Vagina (tissue), 2 donors: ENCODE results near the gene KDM8. TPM values are rescaled to one million over a fixed set of nuclear protein-coding genes. Genes with fewer than 3 reads are reported as not detected.

Experiments used
- DNase-seq, 2 donors: peaks; one replicate each; pipeline ENCODE4 v3.0.0-alpha.2; 2017; ENCODE audit errors: extremely low spot score in 2 of 2
- H3K27ac ChIP-seq: fragments of 200-600 bp; sonication (generic); one replicate; pipeline ENCODE4 v1.5.1; 2019
- H3K27me3 ChIP-seq: fragments of 200-600 bp; sonication (generic); one replicate; pipeline ENCODE4 v1.5.1; 2019
- H3K36me3 ChIP-seq, 2 donors: fragments of 200-600 bp; sonication (generic); one replicate each; pipeline ENCODE4 v1.5.1; 2017 to 2019
- H3K4me1 ChIP-seq: fragments of 200-600 bp; sonication (generic); one replicate; pipeline ENCODE4 v1.5.1; 2019
- H3K4me3 ChIP-seq, 2 donors: fragments of 200-600 bp; sonication (generic); 1 replicate in 1 of 2; 2 replicates in 1 of 2; pipeline ENCODE4 v1.5.1; 2016 to 2019
- H3K9me3 ChIP-seq: fragments of 200-600 bp; sonication (generic); one replicate; pipeline ENCODE4 v1.5.1; 2019
- POLR2A ChIP-seq, 2 donors: fragments of 450-650 bp; IDR thresholded peaks; one replicate each; pipeline ENCODE4 v1.6.1; 2017; ENCODE audit warnings: antibody characterized with exemption in 2 of 2, mild to moderate bottlenecking in 2 of 2, moderate library complexity in 2 of 2
- POLR2AphosphoS5 ChIP-seq, 2 donors: sonication (generic); formaldehyde crosslinking; IDR thresholded peaks; one replicate each; pipeline ENCODE4 v1.9.0; 2017; ENCODE audit warnings: antibody characterized with exemption in 2 of 2, mild to moderate bottlenecking in 2 of 2, low read depth in 1 of 2; ENCODE audit not compliant: insufficient read depth in 1 of 2
- intact Hi-C: fragments of 100-400 bp; cut with DNase I; formaldehyde crosslinking; loops from one replicate; pipeline ENCODE4 v1.15.1; 2023
- total RNA-seq: library from RNA; depleted of rRNA; stranded (reverse); fragments of >200 nt; gene quantifications from one replicate; pipeline ENCODE4 v1.2.3, GENCODE V29; 2016
- TF ChIP-seq, protein P1 (sequence below), 3 experiments: fragments of 450-650 bp in 2 of 3; fragments of 200-600 bp in 1 of 3; sonication (generic) in 1 of 3; IDR thresholded peaks; one replicate each; pipeline ENCODE4 v1.5.1; 2017 to 2019; ENCODE audit warnings: antibody characterized with exemption in 3 of 3, mild to moderate bottlenecking in 2 of 3, moderate library complexity in 2 of 3

KDM8 gene
- total RNA-seq, 1 donor from 2014 or later: 1.5 TPM

DNA sequence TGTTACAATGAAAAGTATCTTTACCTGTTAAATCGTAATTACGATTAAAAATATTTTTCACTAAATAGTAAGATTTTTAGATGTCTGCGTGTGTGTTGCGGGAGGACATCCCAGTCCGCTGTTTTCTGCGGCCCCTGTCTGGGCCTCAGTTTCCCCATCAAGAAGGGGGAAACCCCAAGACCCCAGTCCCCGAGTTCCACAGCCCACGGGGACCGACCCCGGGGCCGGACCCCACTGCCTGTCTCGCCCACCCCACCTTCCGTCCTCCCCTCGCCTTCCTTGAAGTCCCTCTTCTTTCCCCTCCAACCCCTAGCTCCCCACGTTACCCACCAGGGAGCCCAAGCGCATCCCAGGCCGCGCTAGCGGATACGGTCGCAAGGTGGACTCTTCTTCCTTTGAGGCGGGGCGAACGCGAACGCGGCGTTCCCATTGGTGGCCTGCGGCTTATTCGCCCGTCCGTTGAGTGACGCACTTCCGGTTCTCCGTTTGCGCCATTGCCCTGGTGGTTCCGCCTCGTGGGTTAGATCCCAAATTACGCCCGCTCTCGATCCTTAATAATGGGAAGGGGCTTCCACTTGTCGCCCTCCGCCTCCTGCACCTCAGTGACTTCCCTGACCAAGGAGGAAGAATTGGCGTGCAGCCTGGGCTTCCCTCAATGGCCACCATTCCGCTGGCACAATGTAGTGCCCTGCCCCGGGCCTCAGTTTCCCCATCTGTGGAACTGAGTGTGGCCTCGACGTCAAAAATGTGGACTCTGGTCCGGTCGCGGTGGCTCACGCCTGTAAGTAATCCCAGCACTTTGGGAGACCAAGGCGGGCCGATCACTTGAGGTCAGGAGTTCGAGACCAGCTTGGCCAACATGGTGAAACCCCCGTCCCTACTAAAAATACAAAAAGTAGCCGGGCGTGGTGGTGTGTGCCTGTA, 65.3 kb downstream of the KDM8 start, which contains the start of gene NSMCE1:
TSS of gene NSMCE1 (minus strand) at position 397 of the 924 bp plus-strand sequence. CDS start 11,202 bp downstream, outside the sequence.
- intact Hi-C loops: no loop called here
- H3K9me3 ChIP-seq: no peaks in the 10 kb centered on the region
- no peaks in the 10 kb centered on the region for H3K36me3 ChIP-seq
- peak within 1 kb of the TSS; percentile 51 to 83 for H3K4me3 ChIP-seq
- DNase-seq: peak in 1 of 2 donors; percentile 96
- H3K4me1 ChIP-seq: peaks cover 22% of the 10 kb centered on the region
- no peaks in the 10 kb centered on the region for H3K27me3 ChIP-seq
- TF ChIP-seq POLR2AphosphoS5 (IDR thresholded peaks at IDR 0.05; ENCODE audit: insufficient read depth in 1 of 2, low read depth in 1 of 2) (peak; percentile 87 to 96), POLR2A (IDR thresholded peaks at IDR 0.05) (peak; percentile 65 to 70)
- TF ChIP-seq, protein P1, sequence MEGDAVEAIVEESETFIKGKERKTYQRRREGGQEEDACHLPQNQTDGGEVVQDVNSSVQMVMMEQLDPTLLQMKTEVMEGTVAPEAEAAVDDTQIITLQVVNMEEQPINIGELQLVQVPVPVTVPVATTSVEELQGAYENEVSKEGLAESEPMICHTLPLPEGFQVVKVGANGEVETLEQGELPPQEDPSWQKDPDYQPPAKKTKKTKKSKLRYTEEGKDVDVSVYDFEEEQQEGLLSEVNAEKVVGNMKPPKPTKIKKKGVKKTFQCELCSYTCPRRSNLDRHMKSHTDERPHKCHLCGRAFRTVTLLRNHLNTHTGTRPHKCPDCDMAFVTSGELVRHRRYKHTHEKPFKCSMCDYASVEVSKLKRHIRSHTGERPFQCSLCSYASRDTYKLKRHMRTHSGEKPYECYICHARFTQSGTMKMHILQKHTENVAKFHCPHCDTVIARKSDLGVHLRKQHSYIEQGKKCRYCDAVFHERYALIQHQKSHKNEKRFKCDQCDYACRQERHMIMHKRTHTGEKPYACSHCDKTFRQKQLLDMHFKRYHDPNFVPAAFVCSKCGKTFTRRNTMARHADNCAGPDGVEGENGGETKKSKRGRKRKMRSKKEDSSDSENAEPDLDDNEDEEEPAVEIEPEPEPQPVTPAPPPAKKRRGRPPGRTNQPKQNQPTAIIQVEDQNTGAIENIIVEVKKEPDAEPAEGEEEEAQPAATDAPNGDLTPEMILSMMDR (IDR thresholded peaks at IDR 0.05): peak in 1 of 3 experiments; percentile 12
- peak within 1 kb of the TSS; percentile 88 for H3K27ac ChIP-seq

DNA sequence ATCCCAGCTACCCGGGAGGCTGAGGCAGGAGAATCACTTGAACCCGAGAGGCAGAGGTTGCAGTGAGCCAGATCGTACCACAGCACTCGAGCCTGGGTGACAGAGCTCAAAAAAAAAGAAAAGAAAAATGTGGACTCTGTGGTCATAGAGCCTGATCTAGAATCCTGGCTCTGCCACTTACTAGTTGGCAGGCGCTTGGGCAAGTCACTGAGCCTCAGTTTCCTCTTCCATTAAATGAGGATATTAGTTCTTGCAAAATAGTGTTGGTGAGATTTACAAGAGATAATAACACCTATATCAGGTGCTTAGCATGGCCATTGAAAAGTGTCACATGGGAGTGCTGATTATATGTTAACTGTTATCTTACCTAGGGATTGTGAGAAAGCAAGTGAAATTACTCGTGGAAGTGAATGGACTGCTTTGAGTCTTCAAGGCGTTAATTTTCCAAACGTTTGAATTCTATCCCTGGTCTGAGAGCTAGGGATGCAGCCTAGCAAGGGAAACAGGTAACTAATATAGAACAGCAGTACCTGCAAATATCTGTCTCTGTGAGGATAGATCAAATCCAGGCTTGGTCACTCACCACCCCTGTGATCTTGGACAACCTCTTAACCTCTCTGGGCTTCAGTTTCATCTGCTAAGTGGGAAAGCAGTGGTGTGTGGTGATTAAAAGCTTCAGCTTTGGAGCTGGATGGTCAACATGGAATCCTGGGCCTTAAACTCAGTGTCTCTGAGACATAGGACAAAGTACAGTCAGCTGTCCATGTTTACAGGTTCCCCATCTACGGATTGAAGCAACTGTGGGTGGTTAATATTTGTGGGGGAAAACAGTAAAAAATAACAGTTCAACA, 66.2 kb downstream of the KDM8 start:
- H3K9me3 ChIP-seq: no peaks in the 10 kb centered on the region
- no peaks in the 10 kb centered on the region for H3K27me3 ChIP-seq
- H3K4me3 ChIP-seq: peak overlapping the region; percentile 51 to 83
- TF ChIP-seq POLR2A (IDR thresholded peaks at IDR 0.05): no peak
- TF ChIP-seq, protein P1 (IDR thresholded peaks at IDR 0.05): no peak
- no peak for TF ChIP-seq POLR2AphosphoS5 (IDR thresholded peaks at IDR 0.05; ENCODE audit: insufficient read depth in 1 of 2, low read depth in 1 of 2)
- peak overlapping the region; percentile 88 for H3K27ac ChIP-seq
- intact Hi-C loops: no loop called here
- DNase-seq: peak in 1 of 2 donors; percentile 75
- no peaks in the 10 kb centered on the region for H3K36me3 ChIP-seq
- peaks cover 19% of the 10 kb centered on the region for H3K4me1 ChIP-seq

GRCh38 chr16:27270349-27270748, 67.0 kb downstream of the KDM8 start:
- peak in 1 of 2 donors; percentile 77 for DNase-seq

More at GRCh38 chr16:27270349-27270748, 67.0 kb downstream of the KDM8 start:
- Histone ChIP-seq H3K27ac (no peak overlapping the region), H3K27me3 (no peaks in the 10 kb centered on the region), H3K9me3 (no peaks in the 10 kb centered on the region), H3K4me3 (no peak overlapping the region), H3K36me3 (no peaks in the 10 kb centered on the region), H3K4me1 (peaks cover 17% of the 10 kb centered on the region)
- intact Hi-C loops: no loop called here
- no peak for TF ChIP-seq POLR2A (IDR thresholded peaks at IDR 0.05)
- TF ChIP-seq, protein P1 (IDR thresholded peaks at IDR 0.05): no peak
- no peak for TF ChIP-seq POLR2AphosphoS5 (IDR thresholded peaks at IDR 0.05; ENCODE audit: insufficient read depth in 1 of 2, low read depth in 1 of 2)

Other genes starting within 250 kb of the KDM8 start
- gene C16orf82, start 136.6 kb upstream of the KDM8 start, total RNA-seq: not detected
- 24.6 TPM for gene NSMCE1, start 65.2 kb downstream of the KDM8 start, total RNA-seq
- 64.1 TPM for gene IL4R, start 110.4 kb downstream of the KDM8 start, total RNA-seq
- gene IL21R, start 198.6 kb downstream of the KDM8 start, total RNA-seq: 0.98 TPM